Osteocyte (in vitro differentiated cells): ENCODE results near the gene LAPTM5. TPM values are rescaled to one million over a fixed set of nuclear protein-coding genes. Genes with fewer than 3 reads are reported as not detected.

Source experiments
- DNase-seq: peaks from one replicate; pipeline ENCODE4 v3.0.0; 2021; ENCODE audit warnings: mixed read lengths; ENCODE audit not compliant: unreplicated experiment; ENCODE audit errors: extremely low spot score
- H3K27ac Mint-ChIP-seq: one replicate; pipeline ENCODE4 v1.8.0; 2021; ENCODE audit warnings: mild to moderate bottlenecking, mixed read lengths; ENCODE audit not compliant: unreplicated experiment
- H3K27me3 Mint-ChIP-seq: one replicate; pipeline ENCODE4 v1.8.0; 2021; ENCODE audit warnings: mixed read lengths; ENCODE audit not compliant: unreplicated experiment
- H3K36me3 Mint-ChIP-seq: one replicate; pipeline ENCODE4 v1.8.0; 2021; ENCODE audit warnings: mixed read lengths; ENCODE audit not compliant: unreplicated experiment
- H3K4me1 Mint-ChIP-seq: one replicate; pipeline ENCODE4 v1.8.0; 2021; ENCODE audit warnings: mixed read lengths; ENCODE audit not compliant: unreplicated experiment
- H3K4me3 Mint-ChIP-seq: one replicate; pipeline ENCODE4 v1.8.0; 2021; ENCODE audit warnings: mild to moderate bottlenecking, moderate library complexity, mixed read lengths; ENCODE audit not compliant: unreplicated experiment
- H3K9me3 Mint-ChIP-seq: one replicate; pipeline ENCODE4 v1.8.0; 2021; ENCODE audit warnings: mixed read lengths; ENCODE audit not compliant: unreplicated experiment
- CTCF ChIP-seq: fragments of 200-600 bp; sonication (generic); IDR thresholded peaks from 2 replicates; pipeline ENCODE4 v1.5.0; 2021; ENCODE audit warnings: antibody characterized with exemption, mild to moderate bottlenecking, moderate library complexity
- total RNA-seq: library from RNA; stranded (reverse); gene quantifications from 2 replicates; pipeline ENCODE4 v1.2.1, GENCODE V29; 2021

The LAPTM5 gene
- total RNA-seq, 1 donor from 2014 or later, result not detected

GRCh38 chr1:30730346-30731108 lies 27.0 kb downstream of the LAPTM5 start:
- H3K27ac Mint-ChIP-seq, result no peak overlapping the region
- no peak for TF ChIP-seq CTCF
- DNase-seq, result no peak

GRCh38 chr1:30729901-30730300 lies 27.7 kb downstream of the LAPTM5 start:
- no peaks in the 10 kb centered on the region for H3K9me3 Mint-ChIP-seq
- no peak for TF ChIP-seq CTCF
- no peak overlapping the region for H3K27ac Mint-ChIP-seq
- no peak overlapping the region for H3K4me3 Mint-ChIP-seq
- no peak for DNase-seq
- no peaks in the 10 kb centered on the region for H3K27me3 Mint-ChIP-seq
- peaks cover 18% of the 10 kb centered on the region for H3K4me1 Mint-ChIP-seq
- H3K36me3 Mint-ChIP-seq, result no peaks in the 10 kb centered on the region

More at GRCh38 chr1:30730346-30731108, 27.0 kb downstream of the LAPTM5 start:
- Mint-ChIP-seq H3K36me3 (no peaks in the 10 kb centered on the region), H3K4me3 (no peak overlapping the region), H3K4me1 (peaks cover 18% of the 10 kb centered on the region), H3K9me3 (no peaks in the 10 kb centered on the region), H3K27me3 (no peaks in the 10 kb centered on the region)

- Mint-ChIP-seq H3K4me3 (no peak overlapping the region), H3K27me3 (no peaks in the 10 kb centered on the region), H3K36me3 (no peaks in the 10 kb centered on the region), H3K4me1 (peaks cover 18% of the 10 kb centered on the region), H3K9me3 (no peaks in the 10 kb centered on the region), H3K27ac (no peak overlapping the region)
- no peak for TF ChIP-seq CTCF
- DNase-seq, result no peak
These were observed 28.5 kb downstream of the LAPTM5 start for GRCh38 chr1:30728832-30729638.

GRCh38 chr1:30728340-30728739 lies 29.2 kb downstream of the LAPTM5 start:
- H3K4me3 Mint-ChIP-seq, result no peak overlapping the region
- TF ChIP-seq CTCF, result no peak
- H3K36me3 Mint-ChIP-seq, result no peaks in the 10 kb centered on the region
- DNase-seq, result no peak
- H3K27ac Mint-ChIP-seq, result no peak overlapping the region
- H3K9me3 Mint-ChIP-seq, result no peaks in the 10 kb centered on the region
- peaks cover 18% of the 10 kb centered on the region for H3K4me1 Mint-ChIP-seq
- no peaks in the 10 kb centered on the region for H3K27me3 Mint-ChIP-seq

GRCh38 chr1:30727824-30728223 lies 29.8 kb downstream of the LAPTM5 start:
- H3K4me3 Mint-ChIP-seq, result no peak overlapping the region
- DNase-seq, result no peak
- no peak overlapping the region for H3K27ac Mint-ChIP-seq

More at GRCh38 chr1:30727824-30728223, 29.8 kb downstream of the LAPTM5 start:
- TF ChIP-seq CTCF, result no peak
- Mint-ChIP-seq H3K27me3 (no peaks in the 10 kb centered on the region), H3K9me3 (no peaks in the 10 kb centered on the region), H3K36me3 (no peaks in the 10 kb centered on the region), H3K4me1 (peaks cover 18% of the 10 kb centered on the region)
